GM23338 (cell line): Measurements from ENCODE around the gene MINDY1.

Experiments used
- EZH2 ChIP-seq: fragments of 200-600 bp; sonication (generic); IDR thresholded peaks from one replicate; pipeline ENCODE4 v1.8.0; 2017; ENCODE audit warnings: antibody characterized with exemption, mild to moderate bottlenecking, low read depth; ENCODE audit not compliant: unreplicated experiment
- TF ChIP-seq, protein P1 (sequence below), 2 experiments: fragments of 200-600 bp in 1 of 2; sonication (generic) in 1 of 2; conservative IDR thresholded peaks; 2 replicates each; pipeline versions ENCODE4 v1.5.1 to v1.6.1; 2016 to 2017; ENCODE audit warnings: antibody characterized with exemption in 2 of 2, low read depth in 2 of 2, mild to moderate bottlenecking in 2 of 2, moderate library complexity in 1 of 2
- TF ChIP-seq, protein P2 (sequence below): IDR thresholded peaks from one replicate; pipeline ENCODE4 v1.6.1; 2018; ENCODE audit warnings: antibody characterized with exemption; ENCODE audit not compliant: unreplicated experiment

DNA sequence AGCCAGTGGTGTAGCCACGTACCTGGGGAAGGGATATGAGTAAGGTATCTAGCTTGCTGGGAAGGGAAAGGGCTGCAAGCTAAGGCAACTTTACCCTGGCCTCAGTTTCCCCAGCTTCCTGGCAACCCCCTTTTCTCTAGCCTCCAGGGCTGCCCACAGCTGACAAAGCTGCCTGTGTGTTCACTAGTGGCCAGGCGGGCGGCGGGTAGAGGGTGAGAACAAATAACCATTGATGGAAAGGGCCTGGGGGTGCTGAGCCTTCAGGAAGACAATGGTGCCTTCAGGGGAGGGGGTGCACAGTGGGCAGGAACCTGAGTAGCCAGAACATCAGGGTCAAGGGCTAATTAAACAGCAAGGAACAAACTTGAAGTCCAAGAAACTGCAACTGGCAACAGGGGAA, 38.2 kb downstream of the MINDY1 start:
- TF ChIP-seq, protein P1, sequence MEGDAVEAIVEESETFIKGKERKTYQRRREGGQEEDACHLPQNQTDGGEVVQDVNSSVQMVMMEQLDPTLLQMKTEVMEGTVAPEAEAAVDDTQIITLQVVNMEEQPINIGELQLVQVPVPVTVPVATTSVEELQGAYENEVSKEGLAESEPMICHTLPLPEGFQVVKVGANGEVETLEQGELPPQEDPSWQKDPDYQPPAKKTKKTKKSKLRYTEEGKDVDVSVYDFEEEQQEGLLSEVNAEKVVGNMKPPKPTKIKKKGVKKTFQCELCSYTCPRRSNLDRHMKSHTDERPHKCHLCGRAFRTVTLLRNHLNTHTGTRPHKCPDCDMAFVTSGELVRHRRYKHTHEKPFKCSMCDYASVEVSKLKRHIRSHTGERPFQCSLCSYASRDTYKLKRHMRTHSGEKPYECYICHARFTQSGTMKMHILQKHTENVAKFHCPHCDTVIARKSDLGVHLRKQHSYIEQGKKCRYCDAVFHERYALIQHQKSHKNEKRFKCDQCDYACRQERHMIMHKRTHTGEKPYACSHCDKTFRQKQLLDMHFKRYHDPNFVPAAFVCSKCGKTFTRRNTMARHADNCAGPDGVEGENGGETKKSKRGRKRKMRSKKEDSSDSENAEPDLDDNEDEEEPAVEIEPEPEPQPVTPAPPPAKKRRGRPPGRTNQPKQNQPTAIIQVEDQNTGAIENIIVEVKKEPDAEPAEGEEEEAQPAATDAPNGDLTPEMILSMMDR (conservative IDR thresholded peaks at IDR 0.05; ENCODE audit: low read depth in 2 of 2), result no peak
- TF ChIP-seq EZH2, result no peak
- TF ChIP-seq, protein P2, sequence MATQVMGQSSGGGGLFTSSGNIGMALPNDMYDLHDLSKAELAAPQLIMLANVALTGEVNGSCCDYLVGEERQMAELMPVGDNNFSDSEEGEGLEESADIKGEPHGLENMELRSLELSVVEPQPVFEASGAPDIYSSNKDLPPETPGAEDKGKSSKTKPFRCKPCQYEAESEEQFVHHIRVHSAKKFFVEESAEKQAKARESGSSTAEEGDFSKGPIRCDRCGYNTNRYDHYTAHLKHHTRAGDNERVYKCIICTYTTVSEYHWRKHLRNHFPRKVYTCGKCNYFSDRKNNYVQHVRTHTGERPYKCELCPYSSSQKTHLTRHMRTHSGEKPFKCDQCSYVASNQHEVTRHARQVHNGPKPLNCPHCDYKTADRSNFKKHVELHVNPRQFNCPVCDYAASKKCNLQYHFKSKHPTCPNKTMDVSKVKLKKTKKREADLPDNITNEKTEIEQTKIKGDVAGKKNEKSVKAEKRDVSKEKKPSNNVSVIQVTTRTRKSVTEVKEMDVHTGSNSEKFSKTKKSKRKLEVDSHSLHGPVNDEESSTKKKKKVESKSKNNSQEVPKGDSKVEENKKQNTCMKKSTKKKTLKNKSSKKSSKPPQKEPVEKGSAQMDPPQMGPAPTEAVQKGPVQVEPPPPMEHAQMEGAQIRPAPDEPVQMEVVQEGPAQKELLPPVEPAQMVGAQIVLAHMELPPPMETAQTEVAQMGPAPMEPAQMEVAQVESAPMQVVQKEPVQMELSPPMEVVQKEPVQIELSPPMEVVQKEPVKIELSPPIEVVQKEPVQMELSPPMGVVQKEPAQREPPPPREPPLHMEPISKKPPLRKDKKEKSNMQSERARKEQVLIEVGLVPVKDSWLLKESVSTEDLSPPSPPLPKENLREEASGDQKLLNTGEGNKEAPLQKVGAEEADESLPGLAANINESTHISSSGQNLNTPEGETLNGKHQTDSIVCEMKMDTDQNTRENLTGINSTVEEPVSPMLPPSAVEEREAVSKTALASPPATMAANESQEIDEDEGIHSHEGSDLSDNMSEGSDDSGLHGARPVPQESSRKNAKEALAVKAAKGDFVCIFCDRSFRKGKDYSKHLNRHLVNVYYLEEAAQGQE, result no peak
